ENCODE results near the gene PAX6.

The PAX6 gene

DNA sequence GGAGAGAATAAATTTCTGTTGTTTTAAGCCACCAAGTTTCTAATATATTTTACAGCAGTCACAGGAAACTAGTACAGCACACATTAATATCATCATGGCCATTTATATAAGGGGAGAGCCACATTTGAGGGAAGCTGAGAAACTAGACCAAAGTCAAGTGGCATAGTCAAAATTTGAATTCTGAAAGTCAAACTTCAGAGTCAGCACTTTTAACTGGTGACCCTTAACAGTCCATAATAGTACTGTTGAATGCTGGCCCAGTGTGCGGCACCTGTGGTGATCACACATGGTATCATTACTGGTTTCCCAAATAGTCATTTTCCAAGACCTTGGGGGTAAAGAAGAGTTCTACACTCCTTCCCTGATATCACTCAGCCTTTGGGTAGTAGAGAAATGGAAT is 44.3 kb upstream of the PAX6 start:
- H3K36me3 ChIP-seq (ENCODE audit: low read length) = no peaks in the 10 kb centered on the region
- H3K9me2 ChIP-seq (replicated peaks; ENCODE audit: insufficient read depth, low read length) = no peaks in the 10 kb centered on the region
- H3K79me2 ChIP-seq (ENCODE audit: insufficient read depth, low read length) = no peaks in the 10 kb centered on the region
- no peak overlapping the region for H3K4me3 ChIP-seq (ENCODE audit: insufficient read depth, low read length, poor library complexity, severe bottlenecking)
- H3K27ac ChIP-seq (ENCODE audit: low read depth, low read length) = no peak overlapping the region
- no peak overlapping the region for H3K4me2 ChIP-seq (ENCODE audit: low read depth, low read length, poor library complexity, severe bottlenecking)
- no peak overlapping the region for H3K9ac ChIP-seq (ENCODE audit: low read length)
- H3K9me3 ChIP-seq (ENCODE audit: insufficient read depth, low read length) = no peaks in the 10 kb centered on the region
- H2AFZ ChIP-seq (ENCODE audit: low read depth, low read length, severe bottlenecking) = no peak overlapping the region
- H3F3A ChIP-seq (ENCODE audit: insufficient read depth) = no peaks in the 10 kb centered on the region
- H3K27me3 ChIP-seq (ENCODE audit: low read length) = no peaks in the 10 kb centered on the region
- no peaks in the 10 kb centered on the region for H4K20me1 ChIP-seq (ENCODE audit: low read depth, low read length)
- TF ChIP-seq EZH2phosphoT487 (conservative IDR thresholded peaks at IDR 0.05; ENCODE audit: low read length) (no peak), CTCF (IDR thresholded peaks at IDR 0.05; ENCODE audit: insufficient read depth, low read length, poor library complexity, severe bottlenecking) (no peak)

- no peaks in the 10 kb centered on the region for H3K27me3 ChIP-seq (ENCODE audit: low read length)
- no peaks in the 10 kb centered on the region for H3K79me2 ChIP-seq (ENCODE audit: insufficient read depth, low read length)
- no peaks in the 10 kb centered on the region for H3F3A ChIP-seq (ENCODE audit: insufficient read depth)
- H3K9me3 ChIP-seq (ENCODE audit: insufficient read depth, low read length) = no peaks in the 10 kb centered on the region
- H3K4me2 ChIP-seq (ENCODE audit: low read depth, low read length, poor library complexity, severe bottlenecking) = no peak overlapping the region
- no peak overlapping the region for H3K27ac ChIP-seq (ENCODE audit: low read depth, low read length)
- H2AFZ ChIP-seq (ENCODE audit: low read depth, low read length, severe bottlenecking) = no peak overlapping the region
- H3K9me2 ChIP-seq (replicated peaks; ENCODE audit: insufficient read depth, low read length) = no peaks in the 10 kb centered on the region
- no peaks in the 10 kb centered on the region for H4K20me1 ChIP-seq (ENCODE audit: low read depth, low read length)
- no peaks in the 10 kb centered on the region for H3K36me3 ChIP-seq (ENCODE audit: low read length)
- no peak overlapping the region for H3K9ac ChIP-seq (ENCODE audit: low read length)
- no peak overlapping the region for H3K4me3 ChIP-seq (ENCODE audit: insufficient read depth, low read length, poor library complexity, severe bottlenecking)
- TF ChIP-seq EZH2phosphoT487 (conservative IDR thresholded peaks at IDR 0.05; ENCODE audit: low read length) (no peak), CTCF (IDR thresholded peaks at IDR 0.05; ENCODE audit: insufficient read depth, low read length, poor library complexity, severe bottlenecking) (no peak)
Measured at GRCh38 chr11:31850365-31850764, 39.2 kb upstream of the PAX6 start.

- H3K27me3 ChIP-seq (ENCODE audit: low read length) = no peaks in the 10 kb centered on the region
- H3K27ac ChIP-seq (ENCODE audit: low read depth, low read length) = no peak overlapping the region
- H3K4me3 ChIP-seq (ENCODE audit: insufficient read depth, low read length, poor library complexity, severe bottlenecking) = no peak overlapping the region
- no peaks in the 10 kb centered on the region for H3F3A ChIP-seq (ENCODE audit: insufficient read depth)
- no peak overlapping the region for H3K9ac ChIP-seq (ENCODE audit: low read length)
- H3K9me3 ChIP-seq (ENCODE audit: insufficient read depth, low read length) = no peaks in the 10 kb centered on the region
- no peaks in the 10 kb centered on the region for H4K20me1 ChIP-seq (ENCODE audit: low read depth, low read length)
- H3K9me2 ChIP-seq (replicated peaks; ENCODE audit: insufficient read depth, low read length) = no peaks in the 10 kb centered on the region
- no peaks in the 10 kb centered on the region for H3K79me2 ChIP-seq (ENCODE audit: insufficient read depth, low read length)
- TF ChIP-seq EZH2phosphoT487 (conservative IDR thresholded peaks at IDR 0.05; ENCODE audit: low read length) (no peak), CTCF (IDR thresholded peaks at IDR 0.05; ENCODE audit: insufficient read depth, low read length, poor library complexity, severe bottlenecking) (no peak)
- no peaks in the 10 kb centered on the region for H3K36me3 ChIP-seq (ENCODE audit: low read length)
- H3K4me2 ChIP-seq (ENCODE audit: low read depth, low read length, poor library complexity, severe bottlenecking) = no peak overlapping the region
- H2AFZ ChIP-seq (ENCODE audit: low read depth, low read length, severe bottlenecking) = no peak overlapping the region
Measured at GRCh38 chr11:31847761-31848160, 36.6 kb upstream of the PAX6 start.

DNA sequence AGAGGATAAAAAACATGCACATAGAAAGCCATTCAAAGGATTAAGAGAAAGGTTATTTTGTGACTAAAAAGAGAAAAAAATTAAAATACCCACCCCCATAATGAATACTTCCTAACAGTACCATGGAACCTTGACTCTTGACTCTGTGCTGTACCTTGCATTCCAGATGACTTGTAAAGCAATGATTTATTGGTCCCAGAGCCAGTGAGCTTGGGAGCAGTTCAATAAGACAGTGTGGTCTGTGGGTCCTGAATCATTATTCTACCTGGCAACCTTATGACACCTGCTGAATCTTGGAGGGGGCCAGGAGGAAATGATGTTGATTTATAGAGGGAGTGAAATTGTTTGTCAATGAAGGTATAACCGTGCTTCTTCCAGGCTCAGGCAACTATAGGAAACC is 34.2 kb upstream of the PAX6 start:
- no peaks in the 10 kb centered on the region for H3K27me3 ChIP-seq (ENCODE audit: low read length)
- no peaks in the 10 kb centered on the region for H3K9me2 ChIP-seq (replicated peaks; ENCODE audit: insufficient read depth, low read length)
- H3K36me3 ChIP-seq (ENCODE audit: low read length) = no peaks in the 10 kb centered on the region
- no peak overlapping the region for H3K4me3 ChIP-seq (ENCODE audit: insufficient read depth, low read length, poor library complexity, severe bottlenecking)
- H3K27ac ChIP-seq (ENCODE audit: low read depth, low read length) = no peak overlapping the region
- H3K9ac ChIP-seq (ENCODE audit: low read length) = no peak overlapping the region
- no peak for TF ChIP-seq EZH2phosphoT487 (conservative IDR thresholded peaks at IDR 0.05; ENCODE audit: low read length)
- no peak for TF ChIP-seq CTCF (IDR thresholded peaks at IDR 0.05; ENCODE audit: insufficient read depth, low read length, poor library complexity, severe bottlenecking)
- no peaks in the 10 kb centered on the region for H3F3A ChIP-seq (ENCODE audit: insufficient read depth)
- H4K20me1 ChIP-seq (ENCODE audit: low read depth, low read length) = no peaks in the 10 kb centered on the region
- H3K79me2 ChIP-seq (ENCODE audit: insufficient read depth, low read length) = no peaks in the 10 kb centered on the region
- H2AFZ ChIP-seq (ENCODE audit: low read depth, low read length, severe bottlenecking) = no peak overlapping the region
- H3K4me2 ChIP-seq (ENCODE audit: low read depth, low read length, poor library complexity, severe bottlenecking) = no peak overlapping the region
- H3K9me3 ChIP-seq (ENCODE audit: insufficient read depth, low read length) = no peaks in the 10 kb centered on the region

Data from SU-DHL-6 (cell line).